IMR-90 (cell line): Measurements from ENCODE around the gene KCNJ10. TPM values are rescaled to one million over a fixed set of nuclear protein-coding genes. Genes with fewer than 3 reads are reported as not detected.

Source experiments
- ATAC-seq: fragments of 200-7000 bp; cut with Tn5 transposase; 2 replicates; pipeline ENCODE4 v1.9.1; 2020; ENCODE audit warnings: low read depth, mild to moderate bottlenecking, moderate library complexity
- BruUV-seq: library from RNA; stranded (reverse); fragments of 400-500 nt; replicated peaks from 2 replicates; lab custom pipeline; 2021; lab: Mats Ljungman, UMichigan
- CTCF ChIA-PET: fragments of 300-600 bp; formaldehyde crosslinking; extraction: SDS; loops from one replicate; lab custom pipeline; 2021; ENCODE audit warnings: antibody characterized with exemption; lab: Yijun Ruan, JAX
- POLR2A ChIA-PET: fragments of 300-600 bp; sonication (Branson Sonifier 250); formaldehyde crosslinking; loops from one replicate; lab custom pipeline; 2022; ENCODE audit warnings: antibody characterized with exemption; ENCODE audit not compliant: unreplicated experiment; lab: Charles Lee
- DNase-seq: peaks from one replicate; pipeline ENCODE4 v3.0.0; 2013
- H2AFZ ChIP-seq: replicated peaks from 2 replicates; pipeline ENCODE3; 2013; ENCODE audit warnings: low read length, mild to moderate bottlenecking; ENCODE audit not compliant: poor library complexity
- H2AK5ac ChIP-seq: 2 replicates; pipeline ENCODE4 v1.6.1; 2013; ENCODE audit warnings: low read depth, low read length, inconsistent platforms
- H2AK9ac ChIP-seq: replicated peaks from 2 replicates; pipeline ENCODE3; 2013; ENCODE audit warnings: mild to moderate bottlenecking, low read depth, low read length, moderate library complexity; ENCODE audit not compliant: poor library complexity
- H2BK120ac ChIP-seq: 2 replicates; pipeline ENCODE4 v1.6.1; 2013; ENCODE audit warnings: low read depth, low read length, inconsistent platforms
- H2BK15ac ChIP-seq: 3 replicates; pipeline ENCODE4 v1.6.1; 2013; ENCODE audit warnings: low read depth, low read length, inconsistent platforms
- H2BK20ac ChIP-seq: 2 replicates; pipeline ENCODE4 v1.6.1; 2013; ENCODE audit warnings: low read depth, mild to moderate bottlenecking, inconsistent platforms, low read length, moderate library complexity
- H2BK5ac ChIP-seq: 2 replicates; pipeline ENCODE4 v1.6.1; 2013; ENCODE audit warnings: mild to moderate bottlenecking, low read depth, low read length, inconsistent platforms; ENCODE audit not compliant: poor library complexity, severe bottlenecking
- H3K14ac ChIP-seq: replicated peaks from 2 replicates; pipeline ENCODE4 v1.6.1; 2013; ENCODE audit warnings: low read depth, low read length, inconsistent platforms
- H3K18ac ChIP-seq: 2 replicates; pipeline ENCODE4 v1.6.1; 2013; ENCODE audit warnings: low read depth, low read length, control low read depth
- H3K23ac ChIP-seq: 2 replicates; pipeline ENCODE4 v1.6.1; 2013; ENCODE audit warnings: low read depth, low read length, inconsistent platforms
- H3K27ac ChIP-seq: 2 replicates; pipeline ENCODE4 v1.5.1; 2013; ENCODE audit warnings: mild to moderate bottlenecking, control low read depth, low read length; ENCODE audit not compliant: insufficient read depth
- H3K27me3 ChIP-seq: 2 replicates; pipeline ENCODE4 v1.6.1; 2013; ENCODE audit warnings: low read length; ENCODE audit not compliant: control insufficient read depth, insufficient read depth
- H3K36me3 ChIP-seq: 2 replicates; pipeline ENCODE4 v1.6.1; 2013; ENCODE audit warnings: low read length, mixed read lengths; ENCODE audit not compliant: control insufficient read depth, insufficient read depth
- H3K4ac ChIP-seq: 2 replicates; pipeline ENCODE4 v1.6.1; 2013; ENCODE audit warnings: low read depth, low read length, inconsistent platforms
- H3K4me1 ChIP-seq: 2 replicates; pipeline ENCODE4 v1.6.1; 2013; ENCODE audit warnings: low read length, mixed read lengths; ENCODE audit not compliant: control insufficient read depth, insufficient read depth
- H3K4me2 ChIP-seq: 2 replicates; pipeline ENCODE4 v1.6.1; 2013; ENCODE audit warnings: low read depth, mild to moderate bottlenecking, control low read depth, low read length, moderate library complexity
- H3K4me3 ChIP-seq: 2 replicates; pipeline ENCODE4 v1.5.1; 2013; ENCODE audit warnings: low read depth, mild to moderate bottlenecking, control low read depth, low read length, moderate library complexity; ENCODE audit not compliant: insufficient read depth
- H3K56ac ChIP-seq: 2 replicates; pipeline ENCODE4 v1.6.1; 2013; ENCODE audit warnings: low read length, inconsistent platforms; ENCODE audit not compliant: insufficient read depth; ENCODE audit errors: extremely low read depth
- H3K79me1 ChIP-seq, 2 experiments: 2 replicates each; pipeline ENCODE4 v1.6.1; 2013; ENCODE audit warnings: low read length in 2 of 2, inconsistent platforms in 1 of 2, low read depth in 1 of 2
- H3K9ac ChIP-seq: 2 replicates; pipeline ENCODE4 v1.6.1; 2013; ENCODE audit warnings: low read depth, low read length, control low read depth
- H3K9me1 ChIP-seq: 2 replicates; pipeline ENCODE4 v1.6.1; 2013; ENCODE audit warnings: low read length, inconsistent platforms; ENCODE audit not compliant: insufficient read depth
- H3K9me3 ChIP-seq: 2 replicates; pipeline ENCODE4 v1.6.1; 2013; ENCODE audit warnings: low read length; ENCODE audit not compliant: control insufficient read depth, insufficient read depth
- H4K20me1 ChIP-seq: 2 replicates; pipeline ENCODE4 v1.6.1; 2013; ENCODE audit warnings: low read length, inconsistent platforms; ENCODE audit not compliant: insufficient read depth
- H4K5ac ChIP-seq: 2 replicates; pipeline ENCODE4 v1.6.1; 2013; ENCODE audit warnings: mild to moderate bottlenecking, low read depth, low read length, control low read depth
- H4K8ac ChIP-seq, 2 experiments: 2 replicates each; pipeline ENCODE4 v1.6.1; 2013; ENCODE audit warnings: low read depth in 2 of 2, low read length in 2 of 2, control low read depth in 1 of 2, inconsistent platforms in 1 of 2
- H4K91ac ChIP-seq: 2 replicates; pipeline ENCODE4 v1.6.1; 2013; ENCODE audit warnings: low read depth, low read length, inconsistent platforms; ENCODE audit not compliant: insufficient read depth
- CTCF ChIP-seq: conservative IDR thresholded peaks from 2 replicates; pipeline ENCODE4 v1.5.1; 2012; ENCODE audit warnings: mild to moderate bottlenecking, low read depth, low read length, improper control_type of control experiment
- FOS ChIP-seq: fragments of 150-350 bp; IDR thresholded peaks from 2 replicates; pipeline ENCODE4 v1.6.1; 2016; ENCODE audit warnings: low read depth, low read length
- RAD21 ChIP-seq: IDR thresholded peaks from 2 replicates; pipeline ENCODE4 v1.6.1; 2012; ENCODE audit warnings: low read length, improper control_type of control experiment
- RFX5 ChIP-seq: IDR thresholded peaks from 2 replicates; pipeline ENCODE4 v1.8.0; 2012; ENCODE audit warnings: low read depth, mild to moderate bottlenecking, low read length, moderate library complexity
- SMC3 ChIP-seq: fragments of 150-350 bp; IDR thresholded peaks from 2 replicates; pipeline ENCODE4 v1.6.1; 2016; ENCODE audit warnings: low read depth, mild to moderate bottlenecking, antibody characterized with exemption, low read length, moderate library complexity
- WGBS, 2 experiments: methylation state at CpG; one replicate each; pipeline versions ENCODE4 v1.1.5 to v1.1.7; 2013; ENCODE audit warnings: missing lambda C conversion rate in 2 of 2; ENCODE audit not compliant: insufficient read length in 1 of 2; ENCODE audit errors: extremely low coverage in 2 of 2; 5-methylcytosine and 5-hydroxymethylcytosine counted together
- dilution Hi-C: fragments of 300-500 bp; cut with HindIII; formaldehyde crosslinking; loops from one replicate; pipeline ENCODE4 v1.14.3; 2018; ENCODE audit warnings: low sequenced_read_pairs; ENCODE audit not compliant: unreplicated experiment
- in situ Hi-C: fragments of 300-500 bp; cut with MboI; formaldehyde crosslinking; loops from 3 replicates; pipeline ENCODE4 v1.14.3; 2019; ENCODE audit warnings: low sequenced_read_pairs, inconsistent platforms, mixed read lengths
- intact Hi-C: fragments of 100-400 bp; cut with micrococcal nuclease; formaldehyde crosslinking; loops from 2 replicates; pipeline ENCODE4 v1.10.0; 2022
- polyA plus RNA-seq, 3 experiments: library from polyadenylated mRNA; depleted of rRNA; stranded (reverse); fragments of >200 nt; gene quantifications; 2 replicates each; pipeline ENCODE4 v1.2.3, GENCODE V29; 2012; ENCODE audit warnings: low replicate concordance in 1 of 3
- total RNA-seq: library from RNA; depleted of rRNA; stranded (reverse); fragments of >200 nt; gene quantifications from 2 replicates; pipeline ENCODE4 v1.2.3, GENCODE V29; 2012

Gene KCNJ10
- total and polyA plus RNA-seq, 2 of the 4 experiments (the other 2 are of a cell fraction): not detected

GRCh38 chr1:160083968-160084770, 14.2 kb upstream of the KCNJ10 start:
- no TSS peak for BruUV-seq
- intact Hi-C loops (no loop called here), in situ Hi-C loops (no loop called here), dilution Hi-C loops (no loop called here)
- Histone ChIP-seq H3K27me3 (peaks cover 55% of the 10 kb centered on the region), H4K20me1 (no peaks in the 10 kb centered on the region), H3K4me3 (peak overlapping the region; percentile 28), H3K9ac (no peak overlapping the region), H3K4me2 (peak overlapping the region; percentile 86), H2BK120ac (no peak overlapping the region), H3K9me3 (no peaks in the 10 kb centered on the region; the same call in none of the 2 replicates), H2AK5ac (no peak overlapping the region; the same call in 1 of the 2 replicates), H2BK5ac (no peak overlapping the region), H2AK9ac (peak overlapping the region; percentile 28), H4K5ac (no peak overlapping the region), H3K23ac (no peak overlapping the region), H3K56ac (no peak overlapping the region), H3K36me3 (peaks cover 2% of the 10 kb centered on the region; the same call in 1 of the 2 replicates), H3K4me1 (peaks cover 3% of the 10 kb centered on the region; the same call in 1 of the 2 replicates), H2AFZ (peak overlapping the region; percentile 89), H3K4ac (no peak overlapping the region), H3K14ac (no peak overlapping the region), H2BK15ac (no peak overlapping the region), H3K79me1 (no peaks in the 10 kb centered on the region), H2BK20ac (no peak overlapping the region), H3K18ac (no peak overlapping the region), H4K91ac (no peak overlapping the region), H3K27ac (no peak overlapping the region), H3K9me1 (no peaks in the 10 kb centered on the region), H4K8ac (no peak overlapping the region)
- TF ChIP-seq FOS (no peak), RAD21 (no peak), SMC3 (peak; percentile 24; the same call in 1 of the 2 replicates), RFX5 (no peak), CTCF (peak; percentile 47)
- DNase-seq (no peak), ATAC-seq (peak; percentile 42)
- CTCF ChIA-PET: interaction anchor here (1.0 to 2.1 kb wide), 2 partner anchors 11 to 292 kb away, joined by 3 to 12 read pairs; no protein-coding TSS in a partner anchor
- POLR2A ChIA-PET: no interaction called here
- 24% methylated on average over 79 of the region's 96 CpGs; no CpG with 5 or more reads in 1 of the 2 experiments for WGBS, 2 experiments
